GM21717 (cell line): ENCODE data around the gene SLC48A1.

Experiments
- ATAC-seq: cut with Tn5 transposase; IDR thresholded peaks from one replicate; pipeline ENCODE4 v1.9.1; 2021; ENCODE audit warnings: mild to moderate bottlenecking, moderate library complexity; ENCODE audit not compliant: unreplicated experiment

Gene SLC48A1

DNA sequence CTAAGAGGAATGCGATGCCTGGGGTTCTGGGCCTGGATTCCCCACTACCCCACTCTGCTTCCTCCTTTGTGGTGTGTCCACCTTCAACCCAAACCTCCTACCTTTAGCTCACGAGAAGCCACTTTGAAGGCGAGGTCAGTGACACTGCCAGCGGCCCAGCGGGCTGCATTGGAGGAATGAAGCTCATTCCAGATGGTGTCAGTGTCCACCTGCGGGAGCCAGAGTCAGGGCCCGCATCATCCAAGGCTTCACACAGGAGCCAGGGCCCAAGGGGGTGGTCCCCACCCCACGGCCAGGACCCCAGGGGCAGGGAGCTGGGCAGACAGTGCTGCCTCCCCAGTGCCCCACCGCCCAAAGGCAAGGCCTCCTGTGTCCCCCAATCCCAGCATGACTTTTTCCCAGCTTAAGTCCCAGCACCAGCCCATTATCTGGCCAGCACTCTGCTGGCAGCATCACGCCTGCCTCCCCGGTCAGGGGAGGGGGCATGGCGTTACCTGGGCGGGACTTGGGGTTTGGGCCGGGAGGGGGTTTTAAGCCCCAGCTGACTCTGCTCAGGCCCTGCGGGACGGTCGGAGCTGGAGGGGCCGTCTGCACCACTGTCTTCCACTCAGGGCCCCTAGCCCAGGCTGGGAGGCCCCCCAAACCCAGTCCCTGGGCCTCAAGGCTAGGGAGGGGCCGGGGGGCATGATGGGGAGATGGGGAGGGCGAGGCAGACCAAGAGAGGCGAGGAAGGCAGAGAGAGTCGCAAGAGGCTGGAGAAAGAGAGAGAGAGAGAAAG, 16.9 kb downstream of the SLC48A1 start:
- ATAC-seq = no peak

DNA sequence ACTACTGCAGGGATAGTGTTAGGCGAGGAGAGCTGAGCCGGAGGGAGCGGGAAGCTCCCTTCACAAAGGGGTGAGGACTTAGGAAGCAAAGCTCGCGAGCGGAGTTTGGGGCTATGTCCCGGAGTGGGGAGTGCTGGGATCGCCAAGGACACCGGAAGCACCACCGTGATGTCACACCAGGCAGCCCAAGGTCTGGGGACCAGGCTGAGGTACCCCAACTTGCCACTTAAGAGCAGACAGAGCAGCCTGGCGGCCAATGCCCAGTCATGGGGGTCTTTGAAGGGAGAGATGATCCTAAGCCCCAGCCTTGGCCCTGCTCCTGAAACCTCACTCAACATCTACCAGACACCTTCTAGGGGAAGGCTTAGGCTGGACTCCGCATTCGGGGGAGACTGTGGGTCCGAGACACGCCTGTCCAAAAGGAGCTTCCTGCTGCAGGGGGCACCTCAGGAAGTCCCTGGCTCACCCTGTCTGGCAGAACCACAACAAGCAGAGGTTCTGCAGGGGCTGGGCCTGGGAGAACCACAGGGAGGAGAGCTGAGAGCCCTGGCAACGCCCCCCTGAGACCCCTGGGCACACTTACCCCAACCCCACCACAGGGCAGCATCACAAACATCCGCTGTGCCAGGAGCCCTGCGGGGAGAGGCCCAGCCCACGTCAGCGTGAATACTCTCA, 17.8 kb downstream of the SLC48A1 start:
- no peak for ATAC-seq

DNA sequence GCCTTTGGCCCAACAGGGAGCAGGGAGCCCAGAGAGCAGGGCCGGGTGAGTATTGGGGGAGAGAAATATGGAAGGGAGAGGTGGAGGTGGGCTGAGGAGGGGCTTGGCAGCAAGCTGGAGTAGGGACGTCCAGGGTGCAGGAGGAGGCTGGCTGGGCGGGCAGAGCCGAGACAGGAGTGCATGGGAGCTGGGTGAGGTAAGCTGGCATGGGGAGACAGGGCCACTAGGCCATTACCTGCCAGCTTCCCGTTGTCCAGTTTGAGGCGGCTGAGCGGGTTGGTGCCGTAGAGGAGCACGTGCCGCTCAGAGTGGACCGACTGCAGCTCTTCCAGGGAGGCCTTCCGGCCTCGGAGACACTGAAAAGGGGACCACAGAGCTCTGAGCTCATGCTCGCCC, 18.3 kb downstream of the SLC48A1 start:
- ATAC-seq = no peak

DNA sequence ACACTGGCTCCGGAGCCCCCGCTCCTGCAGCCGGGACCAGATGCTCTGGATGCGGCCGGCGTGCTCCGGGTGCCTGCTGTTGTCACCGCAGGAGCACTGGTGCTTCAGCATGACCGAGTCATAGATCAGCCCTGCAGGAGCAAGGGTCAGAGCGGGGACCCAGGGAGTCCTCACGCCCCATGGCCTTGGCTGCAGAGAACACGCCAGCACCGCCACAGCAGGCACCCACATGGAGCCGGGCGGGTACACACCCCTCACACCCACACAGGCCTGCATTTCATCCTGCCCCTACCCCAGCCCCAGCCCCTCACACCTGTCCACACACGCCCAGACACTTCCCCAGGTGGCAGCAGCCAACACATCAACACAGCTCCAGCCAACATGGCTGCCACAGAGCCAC, 18.8 kb downstream of the SLC48A1 start:
- no peak for ATAC-seq

DNA sequence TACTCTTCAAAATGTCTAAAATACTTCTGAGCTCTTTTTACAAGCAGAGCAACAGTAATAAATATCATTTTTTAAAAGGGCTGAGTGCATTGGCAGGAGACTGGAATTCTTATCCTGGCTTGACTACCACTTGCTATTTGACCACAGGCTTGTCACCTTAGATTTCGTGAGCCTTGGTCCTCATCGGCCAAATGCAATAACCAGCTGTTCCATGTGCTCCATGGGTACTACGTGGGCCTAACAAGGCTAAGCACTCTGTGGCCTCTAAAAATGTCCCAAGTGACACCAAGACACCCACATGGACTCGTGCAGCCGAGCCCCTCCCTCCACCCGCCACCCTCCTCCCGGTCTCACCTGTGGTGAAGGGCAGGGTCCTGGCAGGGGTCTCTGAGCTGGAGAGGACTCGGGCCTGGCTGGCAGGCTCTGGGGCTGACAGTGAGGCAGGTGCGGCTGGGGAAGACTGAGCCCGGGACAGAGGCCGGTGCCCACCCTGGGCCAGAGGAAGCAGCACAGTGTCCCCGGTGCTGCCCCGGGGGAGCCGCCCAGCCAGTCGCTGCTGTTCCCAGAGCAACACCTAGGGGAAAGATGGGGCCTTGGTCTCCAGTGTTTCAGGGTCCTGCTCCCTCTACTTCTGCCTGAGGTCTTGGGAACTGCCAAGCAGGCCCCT, 20.1 kb downstream of the SLC48A1 start:
- ATAC-seq = no peak

DNA sequence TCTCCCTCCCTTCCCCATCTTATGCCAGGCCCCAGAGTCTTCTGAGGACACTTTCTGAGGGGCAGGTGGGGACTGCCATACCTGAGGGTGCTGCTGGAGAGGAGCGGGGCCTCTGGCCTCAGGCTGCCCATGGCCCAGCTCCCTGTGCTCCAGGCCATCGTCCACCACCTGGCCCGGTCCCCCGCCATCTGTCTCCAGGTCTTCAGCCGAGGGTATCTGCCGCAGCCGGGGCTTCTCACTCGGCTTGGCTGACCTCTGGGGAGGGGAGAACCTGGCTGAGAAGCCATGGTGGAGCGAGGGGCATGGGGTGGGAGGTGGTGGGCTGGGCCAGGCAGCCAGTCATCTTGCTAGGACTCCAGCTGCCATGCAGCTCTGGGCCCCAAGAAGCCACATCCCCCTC, 21.6 kb downstream of the SLC48A1 start:
- no peak for ATAC-seq

DNA sequence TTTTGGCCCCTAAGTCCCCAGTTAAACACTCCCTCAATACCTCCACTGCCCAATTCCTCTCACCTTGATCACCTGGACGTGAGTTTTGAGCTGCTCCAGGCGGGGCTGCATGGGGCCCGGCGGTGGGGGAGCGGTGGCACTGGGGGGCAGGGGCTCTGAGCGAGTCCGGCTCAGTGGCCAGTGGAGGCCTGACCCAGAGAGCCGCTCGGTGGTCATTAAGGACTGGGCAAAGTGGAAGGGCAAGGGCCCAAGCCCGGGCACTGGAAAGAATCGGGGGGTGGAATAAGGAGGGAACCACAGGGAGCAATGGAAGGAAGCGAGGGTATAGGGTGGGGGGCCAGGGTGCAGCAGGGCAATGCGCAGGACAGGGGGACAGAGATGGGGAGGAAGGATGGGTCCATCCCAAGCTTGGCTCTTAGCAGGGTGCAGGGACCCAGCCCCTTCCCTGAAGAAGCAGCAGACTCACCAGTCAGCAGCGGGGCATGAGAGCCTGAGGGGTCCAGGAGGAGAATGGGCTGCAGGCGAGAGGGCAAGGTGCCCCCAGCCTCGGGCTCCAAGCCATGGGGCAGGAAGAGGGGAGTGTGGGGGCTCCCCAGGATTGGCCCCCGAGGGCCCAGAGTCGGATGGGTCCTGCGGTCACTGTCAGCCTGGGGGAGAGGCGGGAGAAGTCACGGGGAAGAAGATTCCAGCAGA, 22.2 kb downstream of the SLC48A1 start:
- ATAC-seq = no peak

DNA sequence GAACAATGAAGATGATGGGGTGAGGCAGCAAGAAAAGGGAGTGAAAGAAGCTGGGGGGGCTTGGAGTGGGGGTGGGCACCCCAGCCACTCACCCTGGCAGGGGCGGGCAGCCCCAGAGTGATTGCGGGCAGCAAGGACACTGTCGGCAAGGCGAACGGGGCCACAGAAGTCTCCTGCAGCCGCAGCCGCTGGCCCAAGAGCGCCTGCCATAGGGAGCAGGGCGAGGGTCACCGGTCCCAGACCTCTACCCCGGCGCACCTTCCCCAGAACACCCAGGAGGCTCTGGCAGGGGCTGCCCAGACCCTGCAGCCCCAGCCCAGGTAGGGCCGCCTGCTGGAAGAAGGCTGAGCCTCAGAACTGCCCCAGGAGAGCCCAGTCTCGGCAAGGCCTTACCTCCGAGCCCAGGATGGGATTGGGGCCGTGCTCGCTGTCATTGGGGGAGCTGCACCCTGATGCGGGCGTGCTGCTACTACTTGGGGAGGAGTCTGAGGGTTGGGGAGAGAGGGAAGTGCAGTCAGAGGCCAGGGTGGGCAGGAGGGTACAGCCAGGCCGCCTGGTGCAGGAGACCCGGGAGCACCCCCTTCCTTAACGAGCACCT, 22.9 kb downstream of the SLC48A1 start:
- no peak for ATAC-seq

DNA sequence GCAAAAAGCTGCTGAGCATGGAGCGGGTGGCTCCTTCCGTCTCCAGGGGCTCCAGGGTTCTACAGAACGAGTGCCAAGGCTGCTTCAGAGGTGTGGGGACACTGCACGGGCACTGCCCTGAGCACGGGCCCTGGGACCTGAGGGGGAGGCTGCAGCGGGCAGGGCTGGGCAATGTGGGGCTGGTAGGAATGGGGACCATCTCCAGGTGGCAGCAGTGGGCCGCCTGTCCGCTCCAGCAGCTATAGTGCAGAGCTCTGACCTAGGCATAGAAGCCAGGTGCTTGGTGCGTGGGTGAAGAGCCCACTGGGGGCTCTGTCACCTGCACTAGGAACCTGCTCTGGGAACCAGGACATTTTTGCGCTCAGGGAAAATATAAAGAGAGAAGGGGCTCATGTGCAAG, 24.4 kb downstream of the SLC48A1 start:
- no peak for ATAC-seq

DNA sequence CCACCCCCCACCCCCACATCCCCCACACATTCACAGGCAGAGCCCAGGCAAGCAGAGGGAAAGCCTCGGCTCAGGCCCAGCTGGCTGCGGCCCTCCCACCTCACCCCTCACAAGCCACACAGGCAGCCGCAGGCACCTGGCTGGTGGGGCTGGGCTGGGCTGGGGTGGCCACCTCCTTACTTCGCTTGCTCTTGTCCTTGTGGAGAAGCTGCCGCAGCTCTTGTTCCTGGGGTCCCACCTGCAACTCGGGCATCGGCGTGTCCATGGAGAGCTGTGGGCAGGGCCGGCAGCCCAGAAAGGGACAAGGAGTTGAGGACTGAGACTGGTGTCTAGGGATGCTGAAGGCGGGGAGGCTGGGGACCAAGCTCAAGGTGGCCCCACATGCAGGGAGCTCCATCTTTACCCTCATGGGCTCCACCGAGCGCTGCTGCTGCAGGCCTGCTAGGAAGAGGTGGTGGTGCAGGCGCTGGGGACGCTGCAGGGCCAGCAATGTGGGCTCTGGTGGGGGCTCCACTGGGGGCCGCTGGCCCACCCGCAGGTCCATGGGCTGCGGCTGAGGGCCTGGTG, 25.4 kb downstream of the SLC48A1 start:
- ATAC-seq = no peak

DNA sequence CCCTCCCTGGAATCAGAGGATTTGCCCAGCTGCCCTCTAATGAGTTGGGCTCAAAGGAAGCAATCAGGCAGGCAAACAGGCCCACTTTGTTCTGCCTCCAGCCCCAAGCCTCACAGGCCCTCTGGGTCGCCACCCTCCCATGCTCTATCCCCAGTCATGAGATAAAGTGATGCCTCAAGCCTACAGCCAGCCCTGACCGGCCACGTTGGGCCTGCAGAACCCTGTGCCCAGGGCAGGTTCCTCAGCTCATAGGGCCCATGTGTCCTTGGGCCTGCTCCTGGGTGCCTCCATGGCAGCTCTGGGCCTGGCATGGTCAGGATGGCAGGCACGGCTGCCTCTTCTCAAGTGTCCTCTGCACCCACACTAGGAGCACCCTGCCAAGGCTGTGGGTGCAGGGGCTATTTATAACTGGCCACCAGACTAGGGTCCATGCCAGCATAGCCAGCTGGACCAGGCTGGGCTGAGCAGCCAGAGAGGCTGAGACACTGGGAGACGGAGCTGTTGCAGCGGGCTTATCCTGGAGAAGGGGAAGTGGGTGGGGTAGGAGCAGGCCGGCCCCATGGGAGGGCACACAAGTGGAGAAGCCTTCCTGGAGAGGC, 26.4 kb downstream of the SLC48A1 start:
- no peak for ATAC-seq

DNA sequence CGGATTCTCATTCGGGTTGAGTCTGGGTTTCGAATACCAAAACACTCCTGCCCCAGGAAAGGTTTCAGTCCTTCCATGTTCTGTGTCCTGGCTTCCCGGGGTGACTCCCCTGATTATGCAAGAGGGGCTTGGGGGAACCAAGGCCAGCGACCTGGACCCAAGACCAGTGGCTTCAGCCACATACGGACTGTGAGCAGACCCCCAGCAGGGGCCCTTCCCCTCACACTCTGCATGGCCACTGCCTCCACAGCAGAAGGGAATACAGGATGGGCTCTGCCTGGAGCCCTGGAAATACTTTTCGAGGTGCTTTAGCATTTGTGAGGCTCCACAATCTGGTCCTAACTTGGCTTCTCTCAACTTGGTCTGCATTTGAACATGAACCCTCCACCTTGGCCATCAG, 27.5 kb downstream of the SLC48A1 start:
- ATAC-seq = no peak

DNA sequence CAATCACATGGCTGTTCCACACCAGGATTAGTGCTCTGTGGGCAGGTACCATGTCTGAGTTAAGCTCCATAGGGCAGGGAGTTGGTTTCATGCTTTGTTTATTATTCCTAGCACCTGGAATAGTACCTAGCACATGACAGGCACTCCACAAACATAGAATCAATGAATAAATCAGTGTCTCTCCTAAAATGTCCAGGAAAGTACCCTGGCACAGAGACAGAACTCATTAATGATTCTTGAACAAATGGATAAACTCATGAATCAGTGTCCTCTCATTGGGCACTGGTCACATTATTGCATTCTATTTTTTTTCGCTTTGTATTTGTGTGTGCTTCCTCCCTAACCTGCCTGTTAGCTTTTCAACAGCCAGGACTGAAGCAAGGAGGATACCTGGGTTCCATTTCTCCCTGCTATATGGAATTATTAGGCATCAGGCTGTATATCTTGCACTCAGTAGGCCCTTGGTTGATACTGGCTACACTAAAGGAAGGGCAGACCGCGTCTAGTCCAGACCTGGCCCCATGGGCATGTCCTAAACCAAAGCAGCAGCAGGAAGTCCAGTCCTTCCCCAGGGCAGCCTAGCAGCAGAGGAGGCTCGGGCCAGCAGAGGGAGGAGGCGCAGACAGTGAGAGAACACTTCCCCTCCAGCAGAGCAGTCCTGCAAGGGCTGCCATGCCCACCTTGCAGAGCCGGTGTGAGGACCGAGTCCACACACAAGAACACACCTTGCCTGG, 28.3 kb downstream of the SLC48A1 start:
- ATAC-seq = no peak

DNA sequence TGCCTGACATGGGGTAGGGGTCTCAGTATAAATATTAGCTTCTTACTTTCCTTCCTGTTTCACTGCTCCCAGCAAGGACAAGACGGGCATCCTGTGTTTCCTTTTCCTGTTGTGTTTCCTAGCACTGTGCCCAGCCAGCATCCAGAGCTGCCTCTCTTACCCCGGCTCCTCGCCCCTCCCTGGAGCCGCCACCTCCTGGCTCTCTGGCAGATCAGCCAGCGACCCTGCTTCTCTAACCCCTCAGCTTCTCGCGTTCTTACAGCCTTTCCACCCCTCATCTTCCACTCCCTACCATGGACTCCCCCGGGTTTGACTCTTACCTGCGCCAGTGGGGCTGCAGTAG, 28.8 kb downstream of the SLC48A1 start:
- no peak for ATAC-seq

DNA sequence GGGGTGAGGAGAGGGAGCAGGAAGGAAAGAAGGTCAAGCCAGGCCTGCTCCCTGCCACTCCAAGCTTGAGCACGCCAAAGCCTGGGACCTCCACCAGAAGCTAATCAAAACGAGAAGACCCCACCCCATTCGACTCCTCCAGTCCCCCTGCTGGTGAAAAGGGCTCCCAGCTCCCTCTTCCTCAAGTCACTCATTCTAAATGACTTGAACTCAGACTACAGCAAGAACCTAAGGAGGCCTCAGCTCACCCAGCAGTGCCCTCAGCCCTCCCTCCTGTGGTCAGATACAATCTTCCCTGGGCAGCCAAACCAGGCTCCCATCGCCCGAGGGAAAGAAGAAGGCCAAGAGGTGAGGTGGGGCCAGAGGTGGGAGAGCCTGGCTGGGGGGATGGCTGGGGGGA, 29.3 kb downstream of the SLC48A1 start:
- no peak for ATAC-seq

DNA sequence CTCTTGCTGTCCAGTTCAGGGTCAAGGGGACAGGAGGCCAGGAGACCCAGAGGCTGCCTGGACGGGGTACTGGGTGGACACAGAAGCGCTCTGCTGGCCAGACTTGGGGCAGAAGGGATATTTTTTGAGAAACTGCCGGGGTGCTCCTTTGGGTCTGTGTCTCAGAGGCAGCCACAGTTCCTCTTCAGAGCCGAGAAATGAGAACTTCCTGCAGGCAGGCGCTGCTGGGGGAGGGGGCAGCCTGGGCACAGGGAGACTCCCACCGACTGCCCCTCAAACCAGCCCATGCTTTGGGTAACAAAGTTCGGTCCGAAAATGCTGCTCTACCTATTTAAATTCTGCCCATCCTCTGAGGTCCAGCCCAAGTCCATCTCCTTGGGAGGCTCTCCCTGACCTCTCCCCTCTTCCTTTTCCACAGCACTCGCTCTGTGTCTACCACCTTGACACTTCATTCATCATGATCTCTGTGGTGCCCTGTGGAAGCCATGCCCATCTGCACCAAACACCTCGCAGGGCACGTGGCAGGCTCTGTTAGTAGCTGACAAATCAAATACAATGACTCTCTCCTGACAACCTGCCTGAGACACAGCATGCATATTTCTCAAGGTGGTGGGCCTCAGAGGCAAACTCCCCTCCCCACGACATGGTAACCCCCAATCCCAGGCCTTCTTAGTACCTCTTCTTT, 30.3 kb downstream of the SLC48A1 start:
- no peak for ATAC-seq

DNA sequence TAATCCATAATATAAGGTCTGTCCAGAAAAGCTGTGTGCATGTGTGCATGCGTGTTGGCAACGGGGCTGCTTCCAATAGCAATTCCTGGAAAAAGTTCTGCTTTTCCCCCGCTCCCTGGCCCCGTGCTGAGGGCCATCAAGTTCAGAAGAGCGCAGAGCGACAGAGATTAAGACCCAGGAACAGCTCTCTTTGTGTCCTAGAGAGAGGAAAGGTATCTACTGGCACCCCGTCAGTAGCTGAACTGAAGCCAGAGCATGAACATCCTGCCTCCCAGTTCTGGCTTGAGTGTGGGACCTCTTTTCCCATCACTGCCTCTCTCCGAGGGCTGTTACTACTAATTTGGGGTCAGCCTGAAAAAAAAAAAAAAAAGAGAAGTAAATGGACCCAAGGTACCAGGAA, 31.1 kb downstream of the SLC48A1 start:
- no peak for ATAC-seq

DNA sequence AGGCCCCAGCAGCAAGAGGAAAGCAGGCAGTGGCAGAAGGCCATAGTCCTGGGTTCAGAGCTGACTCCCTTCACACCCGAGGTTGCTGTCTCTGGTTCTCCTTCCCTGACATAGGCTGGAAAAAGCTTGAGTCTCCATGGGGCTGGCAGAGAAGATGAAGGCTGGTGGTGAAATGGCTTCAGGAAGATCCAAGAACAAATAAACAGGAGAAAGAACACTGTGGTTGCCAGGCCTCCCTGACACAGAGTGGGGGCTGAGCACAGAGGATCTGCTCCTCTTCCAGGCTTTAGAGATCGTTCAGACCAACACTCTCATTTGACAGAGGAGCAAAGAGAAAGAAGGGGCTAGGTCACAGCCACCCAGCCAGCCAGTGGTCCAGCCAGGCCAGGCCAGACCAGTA, 32.4 kb downstream of the SLC48A1 start:
- ATAC-seq = no peak

DNA sequence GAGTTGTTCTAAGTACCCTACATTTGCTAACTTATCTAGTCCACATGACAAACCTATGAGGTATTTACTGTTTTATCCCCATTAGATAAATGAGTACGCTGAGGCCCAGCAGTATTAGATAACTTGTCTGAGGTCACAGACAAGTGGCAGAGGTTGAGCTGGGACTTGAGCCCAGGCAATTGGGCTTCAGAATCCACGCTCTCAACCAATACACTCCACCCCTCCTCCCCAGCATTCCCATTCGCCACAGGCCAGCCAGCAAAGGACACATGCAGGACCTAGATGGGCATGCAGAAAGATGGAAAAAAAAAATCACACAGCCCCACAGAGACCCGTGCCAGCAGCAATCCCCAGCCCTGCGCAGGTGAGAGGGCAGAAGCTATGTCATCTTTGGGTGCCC, 34.3 kb downstream of the SLC48A1 start:
- ATAC-seq = no peak
